Upper lobe of left lung (tissue), 4 donors: ENCODE measurements around the gene HACL1.

Experiments used
- CTCF ChIP-seq, 6 experiments: fragments of 450-650 bp in 4 of 6; fragments of 200-600 bp in 2 of 6; sonication (generic) in 2 of 6; IDR thresholded peaks; one replicate each; pipeline ENCODE4 v1.5.1; 2016 to 2019; ENCODE audit warnings: antibody characterized with exemption in 6 of 6
- EP300 ChIP-seq, 4 donors: sonication (generic); formaldehyde crosslinking; IDR thresholded peaks; one replicate each; pipeline ENCODE4 v1.5.1; 2017; ENCODE audit warnings: antibody characterized with exemption in 4 of 4, control low read depth in 2 of 4
- POLR2A ChIP-seq, 4 donors: fragments of 450-650 bp; IDR thresholded peaks; one replicate each; pipeline ENCODE4 v1.5.1; 2016 to 2017; ENCODE audit warnings: antibody characterized with exemption in 4 of 4, mild to moderate bottlenecking in 2 of 4
- POLR2AphosphoS5 ChIP-seq, 2 donors: sonication (generic); formaldehyde crosslinking; IDR thresholded peaks; one replicate each; pipeline ENCODE4 v1.5.1; 2017; ENCODE audit warnings: antibody characterized with exemption in 2 of 2

- TF ChIP-seq CTCF (IDR thresholded peaks at IDR 0.05) (no peak), POLR2A (IDR thresholded peaks at IDR 0.05) (no peak), POLR2AphosphoS5 (IDR thresholded peaks at IDR 0.05) (no peak), EP300 (IDR thresholded peaks at IDR 0.05) (no peak)
Observed at GRCh38 chr3:15558581-15558980, 42.8 kb downstream of the HACL1 start.
